Aortic smooth muscle cell (primary cell): ENCODE results near the gene NXF1. TPM values are rescaled to one million over a fixed set of nuclear protein-coding genes. Genes with fewer than 3 reads are reported as not detected.

Experiments
- total RNA-seq: library from RNA; depleted of rRNA; stranded (reverse); fragments of >200 nt; gene quantifications from 2 replicates; pipeline ENCODE4 v1.2.3, GENCODE V29; 2014

The NXF1 gene
- 15.5 and 21.6 TPM in 2 replicates for total RNA-seq

GRCh38 chr11:62805076-62805892 is at the start of gene NXF1:
NXF1 (minus strand) TSS chr11:62805440; CDS start chr11:62805356, 84 bp downstream.

DNA sequence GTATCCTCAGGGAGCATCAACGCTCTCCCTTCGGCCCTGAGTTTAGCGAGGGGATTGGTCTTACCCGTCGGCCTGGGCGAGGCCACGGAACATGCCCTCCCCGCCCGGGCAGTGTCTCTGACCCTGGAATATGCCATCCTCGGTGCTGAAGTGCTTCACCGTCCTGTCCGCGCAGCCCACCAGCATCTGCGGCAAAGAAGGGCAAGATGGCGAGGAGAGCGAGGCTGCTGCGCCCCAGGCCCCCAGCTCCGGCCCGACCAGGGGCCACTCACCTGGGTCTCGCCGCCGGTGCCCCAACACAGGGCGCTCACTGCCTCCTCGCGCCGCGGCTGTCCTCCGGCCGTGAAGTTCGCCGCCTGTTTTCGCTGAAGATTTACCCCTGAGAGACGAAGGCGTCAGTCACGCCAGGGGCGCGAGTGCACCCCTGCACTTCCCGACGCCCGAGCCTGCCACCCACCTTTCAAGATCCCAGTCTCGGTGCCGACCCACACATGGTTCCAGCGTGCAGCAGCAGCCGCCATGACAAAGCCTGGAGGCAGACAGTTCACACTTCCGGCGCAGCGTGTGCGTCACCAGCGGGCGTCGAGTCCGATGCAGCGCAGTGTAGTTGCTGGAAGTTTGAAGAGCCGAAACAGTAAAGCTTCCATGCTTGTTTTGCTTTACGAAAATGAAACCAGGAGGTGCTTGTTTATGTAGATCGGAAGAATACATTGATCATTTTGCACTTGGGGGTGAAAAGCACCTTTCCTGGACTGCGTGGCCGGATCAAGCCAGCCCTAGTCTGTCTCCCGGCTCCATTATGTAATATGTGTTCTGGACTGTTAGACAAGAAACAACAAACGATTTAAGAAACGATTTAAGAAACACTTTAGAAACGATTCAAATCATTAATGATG is 34.1 kb upstream of the NXF1 start, which contains the start of gene WDR74:
Gene WDR74 (minus strand): TSS at position 541 of the 896 bp plus-strand sequence. CDS start 20 bp downstream, at position 521.

DNA sequence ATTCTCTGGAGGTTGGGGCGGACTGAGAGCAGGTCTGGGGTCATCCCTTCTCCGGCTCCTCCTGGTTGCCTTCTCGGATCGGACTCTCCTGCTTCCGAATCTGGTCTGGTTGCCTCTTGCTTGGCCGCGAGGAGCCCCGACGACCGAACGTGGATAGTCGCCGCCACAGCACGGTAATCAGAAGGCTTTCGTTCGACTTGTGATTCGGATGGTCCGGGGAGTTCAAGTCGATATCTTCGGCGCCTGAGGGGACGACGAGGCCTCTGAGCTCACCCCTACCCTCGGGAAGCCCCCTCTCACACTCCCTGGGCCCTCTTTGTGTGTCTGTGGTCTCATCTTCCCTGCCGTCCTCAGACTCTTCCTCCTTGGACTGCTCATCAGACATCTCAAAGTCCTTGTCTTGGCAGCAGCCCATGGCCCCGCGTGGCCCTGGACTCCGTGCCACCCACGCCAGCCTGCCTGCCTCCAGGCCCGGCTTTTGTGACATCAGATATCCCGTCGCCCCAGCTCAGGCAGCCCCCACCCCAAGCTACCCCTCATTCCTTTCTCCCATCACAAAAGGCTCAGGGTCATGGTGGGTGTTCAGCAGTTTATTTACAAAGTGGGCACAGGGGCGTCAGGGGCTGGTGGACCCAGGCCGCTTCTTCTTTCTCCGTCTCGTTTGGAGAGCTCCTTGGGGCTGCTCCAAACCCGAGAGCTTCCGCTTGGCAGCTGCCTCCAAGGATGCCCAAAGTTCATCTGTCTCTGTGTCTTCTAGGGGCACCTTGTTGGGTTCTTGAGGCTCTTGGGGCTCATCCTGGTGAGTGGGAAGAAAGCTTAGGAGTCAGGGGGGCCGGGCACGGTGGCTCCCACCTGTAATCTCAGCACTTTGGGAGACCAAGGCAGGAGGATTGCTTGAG is 27.3 kb upstream of the NXF1 start, which contains the start of gene TEX54:
Gene TEX54 (minus strand): TSS at position 506 of the 899 bp plus-strand sequence.

GRCh38 chr11:62831520-62832335 is 26.5 kb upstream of the NXF1 start, which contains the start of gene STX5:
STX5 (minus strand) TSS chr11:62832051; CDS start chr11:62831243, 808 bp downstream.

DNA sequence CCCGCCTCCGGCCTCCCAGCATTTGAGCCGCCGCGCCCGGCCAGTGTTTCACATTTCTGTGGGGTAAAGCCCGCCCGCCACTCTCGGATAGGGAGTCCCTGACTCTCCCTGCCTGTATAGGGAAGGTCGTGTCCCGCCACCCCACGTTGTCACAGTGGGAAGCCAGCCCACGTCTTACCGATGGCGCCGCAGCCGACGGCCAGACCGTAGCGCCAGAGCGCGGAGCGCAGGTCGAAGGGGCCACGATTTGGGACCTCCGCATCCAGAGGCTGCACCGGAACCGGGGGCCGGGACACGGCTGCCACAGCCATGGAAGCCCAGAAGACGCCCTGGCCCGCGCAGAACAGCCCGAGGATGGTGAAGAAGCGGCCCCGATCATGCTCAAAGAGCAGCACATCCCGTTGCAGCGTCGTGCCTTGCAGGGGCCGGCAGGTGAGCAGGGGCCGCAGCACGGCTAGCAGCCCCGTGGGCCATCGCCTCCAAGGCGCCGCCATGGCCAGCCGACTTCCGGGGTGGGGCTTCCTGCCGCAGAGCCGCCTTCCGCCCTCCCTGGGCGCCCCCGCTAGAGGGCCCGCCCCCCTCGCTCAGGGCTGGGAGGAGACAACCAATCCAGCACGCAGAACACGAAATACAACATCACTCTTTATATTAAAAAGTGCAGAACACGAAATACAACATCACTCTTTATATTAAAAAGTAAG is 13.6 kb downstream of the NXF1 start, which contains the start of gene TMEM223:
Gene TMEM223 (minus strand): TSS at position 506 of the 701 bp plus-strand sequence. CDS start 12 bp downstream, at position 494.

GRCh38 chr11:62787005-62787759 is 18.1 kb downstream of the NXF1 start, which contains the start of gene TMEM179B:
TMEM179B (plus strand) TSS chr11:62787402; CDS start chr11:62787432, 30 bp downstream.

GRCh38 chr11:62771144-62772021 is 33.9 kb downstream of the NXF1 start, which contains the start of gene TAF6L:
TAF6L (plus strand) TSS chr11:62771396; CDS start chr11:62775784, 4,388 bp downstream.

GRCh38 chr11:62753736-62754603 is 51.3 kb downstream of the NXF1 start, which contains the start of gene ZBTB3:
ZBTB3 (minus strand) TSS chr11:62754160; CDS start chr11:62753664, 496 bp downstream.

Other genes starting within 250 kb of the NXF1 start
- 1,386 and 1,416 TPM in 2 replicates for gene EEF1G, start 231.5 kb downstream of the NXF1 start, total RNA-seq
- 5.4 and 6.4 TPM in 2 replicates for gene TUT1, start 213.9 kb downstream of the NXF1 start, total RNA-seq
- gene MTA2, start 203.6 kb downstream of the NXF1 start, total RNA-seq = 102 and 120 TPM in 2 replicates
- gene EML3, start 192.7 kb downstream of the NXF1 start, total RNA-seq = 20.9 and 25.7 TPM in 2 replicates
- 10.3 and 10.6 TPM in 2 replicates for gene ROM1, start 192.2 kb downstream of the NXF1 start, total RNA-seq
- 32.6 and 39.9 TPM in 2 replicates for gene B3GAT3, start 183.5 kb downstream of the NXF1 start, total RNA-seq
- gene GANAB, start 158.8 kb downstream of the NXF1 start, total RNA-seq = 243 and 244 TPM in 2 replicates
- gene INTS5, start 152.1 kb downstream of the NXF1 start, total RNA-seq = 16.8 and 22.2 TPM in 2 replicates
- gene C11orf98, start 140.2 kb downstream of the NXF1 start, total RNA-seq = 32.3 and 46.8 TPM in 2 replicates
- gene CSKMT, start 140.1 kb downstream of the NXF1 start, total RNA-seq = 4.9 and 9.1 TPM in 2 replicates
- 11.9 and 15.1 TPM in 2 replicates for gene UQCC3, start 133.8 kb downstream of the NXF1 start, total RNA-seq
- 2.4 and 2.8 TPM in 2 replicates for gene LBHD1, start 133.2 kb downstream of the NXF1 start, total RNA-seq
- gene UBXN1, start 126.4 kb downstream of the NXF1 start, total RNA-seq = 134 and 158 TPM in 2 replicates
- 3.3 and 3.4 TPM in 2 replicates for gene LRRN4CL, start 115.9 kb downstream of the NXF1 start, total RNA-seq
- gene BSCL2, start 98.0 kb downstream of the NXF1 start, total RNA-seq = 57.1 and 67.2 TPM in 2 replicates
- gene GNG3, start 97.8 kb downstream of the NXF1 start, total RNA-seq = not detected in 2 replicates
- gene HNRNPUL2, start 78.0 kb downstream of the NXF1 start, total RNA-seq = 12.6 and 14.9 TPM in 2 replicates
- 28.5 and 31.1 TPM in 2 replicates for gene TTC9C, start 77.0 kb downstream of the NXF1 start, total RNA-seq
- 11.0 and 11.2 TPM in 2 replicates for gene ZBTB3, start 51.3 kb downstream of the NXF1 start, total RNA-seq
- gene POLR2G, start 43.9 kb downstream of the NXF1 start, total RNA-seq = 97.0 and 98.7 TPM in 2 replicates
- gene TAF6L, start 34.0 kb downstream of the NXF1 start, total RNA-seq = 16.2 and 17.6 TPM in 2 replicates
- 24.3 and 24.4 TPM in 2 replicates for gene TMEM179B, start 18.0 kb downstream of the NXF1 start, total RNA-seq
- gene TMEM223, start 13.4 kb downstream of the NXF1 start, total RNA-seq = 13.2 and 15.1 TPM in 2 replicates
- 41.7 and 42.4 TPM in 2 replicates for gene STX5, start 26.6 kb upstream of the NXF1 start, total RNA-seq
- gene TEX54, start 27.4 kb upstream of the NXF1 start, total RNA-seq = not detected in 2 replicates
- gene WDR74, start 34.1 kb upstream of the NXF1 start, total RNA-seq = 31.3 and 49.8 TPM in 2 replicates
- gene SLC3A2, start 75.5 kb upstream of the NXF1 start, total RNA-seq = 175 and 242 TPM in 2 replicates
- not detected in 2 replicates for gene CHRM1, start 115.9 kb upstream of the NXF1 start, total RNA-seq
- not detected in 2 replicates for gene SLC22A6, start 179.5 kb upstream of the NXF1 start, total RNA-seq
- not detected in 2 replicates for gene SLC22A8, start 210.4 kb upstream of the NXF1 start, total RNA-seq